ENCODE measurements around the gene MOB3B.

DNA sequence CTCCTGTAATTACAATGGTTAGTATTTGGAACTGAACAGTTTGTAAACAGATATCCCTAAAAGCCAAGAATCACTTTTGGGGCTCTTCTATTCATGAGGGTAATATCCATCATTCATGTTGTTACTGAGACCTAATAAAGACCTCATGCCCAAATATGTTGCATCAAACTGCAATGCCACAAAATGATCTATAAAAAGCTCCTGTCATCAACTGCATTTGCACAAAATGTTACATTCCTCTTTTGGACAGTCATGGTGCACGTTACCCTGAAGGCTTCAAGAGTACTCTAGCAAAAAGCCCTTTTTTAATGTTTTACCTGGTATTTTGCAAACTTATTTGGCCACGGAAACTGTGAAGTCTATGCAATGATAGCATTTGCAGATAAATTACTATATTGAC, 218.4 kb downstream of the MOB3B start:
- no peak for TF ChIP-seq POLR2AphosphoS5 (IDR thresholded peaks at IDR 0.05; ENCODE audit: insufficient read depth in 1 of 2, low read depth in 1 of 2)
- TF ChIP-seq, protein P1, sequence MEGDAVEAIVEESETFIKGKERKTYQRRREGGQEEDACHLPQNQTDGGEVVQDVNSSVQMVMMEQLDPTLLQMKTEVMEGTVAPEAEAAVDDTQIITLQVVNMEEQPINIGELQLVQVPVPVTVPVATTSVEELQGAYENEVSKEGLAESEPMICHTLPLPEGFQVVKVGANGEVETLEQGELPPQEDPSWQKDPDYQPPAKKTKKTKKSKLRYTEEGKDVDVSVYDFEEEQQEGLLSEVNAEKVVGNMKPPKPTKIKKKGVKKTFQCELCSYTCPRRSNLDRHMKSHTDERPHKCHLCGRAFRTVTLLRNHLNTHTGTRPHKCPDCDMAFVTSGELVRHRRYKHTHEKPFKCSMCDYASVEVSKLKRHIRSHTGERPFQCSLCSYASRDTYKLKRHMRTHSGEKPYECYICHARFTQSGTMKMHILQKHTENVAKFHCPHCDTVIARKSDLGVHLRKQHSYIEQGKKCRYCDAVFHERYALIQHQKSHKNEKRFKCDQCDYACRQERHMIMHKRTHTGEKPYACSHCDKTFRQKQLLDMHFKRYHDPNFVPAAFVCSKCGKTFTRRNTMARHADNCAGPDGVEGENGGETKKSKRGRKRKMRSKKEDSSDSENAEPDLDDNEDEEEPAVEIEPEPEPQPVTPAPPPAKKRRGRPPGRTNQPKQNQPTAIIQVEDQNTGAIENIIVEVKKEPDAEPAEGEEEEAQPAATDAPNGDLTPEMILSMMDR (IDR thresholded peaks at IDR 0.05) = no peak

Measured in vagina (tissue), 2 donors.